Hepatocyte (in vitro differentiated cells): ENCODE measurements around the gene RXRA.

Experiments
- CTCF ChIP-seq: fragments of 200-600 bp; sonication (generic); IDR thresholded peaks from 2 replicates; pipeline ENCODE4 v1.5.1; 2016; ENCODE audit warnings: antibody characterized with exemption, mild to moderate bottlenecking; ENCODE audit not compliant: poor library complexity
- EZH2 ChIP-seq: fragments of 200-600 bp; sonication (generic); IDR thresholded peaks from 2 replicates; pipeline ENCODE4 v1.6.1; 2016; ENCODE audit warnings: antibody characterized with exemption, mild to moderate bottlenecking, borderline replicate concordance

- TF ChIP-seq CTCF (no peak), EZH2 (no peak)
Observed at GRCh38 chr9:134486596-134486995, 160.3 kb downstream of the RXRA start.
